Heart left ventricle (tissue), 16 donors: ENCODE data around the gene SEZ6L2. TPM values are rescaled to one million over a fixed set of nuclear protein-coding genes. Genes with fewer than 3 reads are reported as not detected.
A peak's percentile ranks its signal among the peaks of the same experiment; 100 is the strongest.
"Not testable (repeated sequence)": the region's sequence is repeated elsewhere in the genome, so short reads cannot be mapped to it uniquely, and the experiment has no call there.

ENCODE experiments used
- ATAC-seq, 4 donors: fragments of 200-7000 bp; cut with Tn5 transposase; one replicate each; pipeline ENCODE4 v1.9.1; 2020 to 2022; ENCODE audit warnings: moderate library complexity in 4 of 4, mild to moderate bottlenecking in 3 of 4, moderate number of reproducible peaks in 1 of 4
- DNase-seq, 5 donors: peaks; one replicate each; pipeline ENCODE4 v3.0.0-alpha.2; 2020
- H3K27ac ChIP-seq, 12 donors: fragments of 200-600 bp; sonication (generic) in 4 of 12; one replicate each; pipeline versions ENCODE4 v1.5.0 to v1.8.0; 2016 to 2022; ENCODE audit warnings: mild to moderate bottlenecking in 2 of 12
- H3K27me3 ChIP-seq, 9 donors: fragments of 200-600 bp; sonication (generic) in 2 of 9; one replicate each; pipeline versions ENCODE4 v1.5.1 to v1.8.0; 2016 to 2022; ENCODE audit warnings: mild to moderate bottlenecking in 3 of 9
- H3K36me3 ChIP-seq, 9 donors: fragments of 200-600 bp; sonication (generic) in 2 of 9; one replicate each; pipeline versions ENCODE4 v1.5.0 to v1.8.0; 2018 to 2022; ENCODE audit warnings: mild to moderate bottlenecking in 2 of 9
- H3K4me1 ChIP-seq, 12 donors: fragments of 200-600 bp; sonication (generic) in 4 of 12; one replicate each; pipeline versions ENCODE4 v1.5.0 to v1.8.0; 2016 to 2022; ENCODE audit warnings: mild to moderate bottlenecking in 3 of 12
- H3K4me3 ChIP-seq, 12 donors: fragments of 200-600 bp; sonication (generic) in 4 of 12; one replicate each; pipeline versions ENCODE4 v1.5.0 to v1.8.0; 2017 to 2022; ENCODE audit warnings: mild to moderate bottlenecking in 9 of 12, moderate library complexity in 4 of 12
- H3K9me3 ChIP-seq, 12 donors: fragments of 200-600 bp; sonication (generic) in 4 of 12; one replicate each; pipeline versions ENCODE4 v1.5.0 to v1.8.0; 2016 to 2022; ENCODE audit warnings: mild to moderate bottlenecking in 1 of 12
- CTCF ChIP-seq, 12 donors: fragments of 200-600 bp; sonication (generic) in 4 of 12; IDR thresholded peaks; one replicate each; pipeline versions ENCODE4 v1.5.0 to v1.8.0; 2018 to 2022; ENCODE audit warnings: antibody characterized with exemption in 12 of 12, mild to moderate bottlenecking in 5 of 12
- POLR2A ChIP-seq, 2 donors: fragments of 450-650 bp; IDR thresholded peaks; one replicate each; pipeline ENCODE4 v1.6.1; 2017; ENCODE audit warnings: antibody characterized with exemption in 2 of 2, mild to moderate bottlenecking in 2 of 2, moderate library complexity in 2 of 2
- WGBS, 4 donors: extraction: QIAGEN DNeasy Blood & Tissue Kit in 2 of 4; methylation state at CpG; one replicate each; pipeline versions ENCODE4 v1.1.5 to v1.1.7; 2013 to 2018; 5-methylcytosine and 5-hydroxymethylcytosine counted together
- intact Hi-C, 10 donors: fragments of 100-400 bp; cut with DNase I; formaldehyde crosslinking; loops; one replicate each; pipeline versions ENCODE4 v1.11.1 to v1.14.2; 2022
- polyA plus RNA-seq, 2 donors: library from polyadenylated mRNA; stranded (reverse); fragments of 200-250 nt; gene quantifications; one replicate each; pipeline ENCODE4 v1.2.3, GENCODE V29; 2013
- total RNA-seq, 9 donors: library from RNA; depleted of rRNA in 2 of 9; stranded (reverse); fragments of >200 nt in 2 of 9; fragmentation: NEBNext Ultra II Directional in 3 of 9; extraction: Animal tissue kit (Norgen Biotek cat#: 25700) in 3 of 9; gene quantifications; one replicate each; pipeline versions ENCODE4 v1.1.0 to v1.2.4, GENCODE V29; 2016 to 2023
- donor health status: ischemic (EF 13 %, LVEDD 7.1; RV severe dilation, severe dysfunction).
- donor health status: healthy with polysubstance abuse.
- donor health status: DM: no; HTN: yes; CAD: no.
- donor health status: DM: no; HTN: no; CAD: no.
- donor health status: ischemic (EF 25% LVEDD 6.9; RV normal size, moderate dysfunction).
- donor health status: ischemic (EF 25% LVEDD 5.7; RV mildly dilated, moderate dysfunction).
- donor health status: healthy.
- donor health status: DM: yes; HTN: yes; CAD: no.
- donor health status: ischemic (EF 35%, LVEDD 5.7; RV mildly dilated, moderate dysfunction).
- donor health status: nonischemic (EF 11% LVEDD 7.7; RV severe dilation, severe dysfunction).
- donor health status: DM: yes; HTN: yes; CAD: no.
- donor health status: PGD.
- donor health status: ischemic (EF 29% LVEDD 5.4; RV normal size, mild dysfunction).
- donor health status: nonischemic (EF 23%, LVEDD 6.1; RV moderate dilation, normal function).

Gene SEZ6L2
- total and polyA plus RNA-seq, 11 donors: 0.15 to 8.9 (median 1.1) TPM; not detected in 1

GRCh38 chr16:29894352-29894751 is 5.0 kb downstream of the SEZ6L2 start:
- DNase-seq (no peak), ATAC-seq (no peak)
- Histone ChIP-seq H3K36me3 (no peaks in the 10 kb centered on the region), H3K4me3 (no peak overlapping the region), H3K4me1 (peaks cover 0 to 7% (median 0%) of the 10 kb centered on the region in 12 donors), H3K27me3 (peaks cover 6 to 27% (median 19%) of the 10 kb centered on the region in 9 donors), H3K9me3 (no peaks in the 10 kb centered on the region), H3K27ac (no peak overlapping the region)
- TF ChIP-seq CTCF (IDR thresholded peaks at IDR 0.05) (no peak), POLR2A (IDR thresholded peaks at IDR 0.05) (no peak)
- intact Hi-C loops: loop anchor here in 1 of 10 donors (5.0 kb wide), 1 partner anchor 48 kb away; no protein-coding TSS in a partner anchor
- 70 to 80% (median 76%) methylated on average over 4 of the region's 4 CpGs for WGBS, 4 donors

- Histone ChIP-seq H3K4me3 (no peak overlapping the region), H3K36me3 (no peaks in the 10 kb centered on the region), H3K27me3 (peaks cover 6 to 21% (median 14%) of the 10 kb centered on the region in 9 donors), H3K27ac (no peak overlapping the region), H3K9me3 (no peaks in the 10 kb centered on the region), H3K4me1 (no peaks in the 10 kb centered on the region)
- DNase-seq: no peak
- intact Hi-C loops: loop anchor here in 1 of 10 donors (5.0 kb wide), 1 partner anchor 49 kb away; no protein-coding TSS in a partner anchor
- no peak for ATAC-seq
- 89 to 95% (median 93%) methylated on average over 3 of the region's 3 CpGs for WGBS, 4 donors
- TF ChIP-seq CTCF (IDR thresholded peaks at IDR 0.05) (no peak), POLR2A (IDR thresholded peaks at IDR 0.05) (no peak)
Measured at GRCh38 chr16:29893553-29893952, 5.8 kb downstream of the SEZ6L2 start.

GRCh38 chr16:29892458-29892813 is 6.9 kb downstream of the SEZ6L2 start:
- ATAC-seq: no peak
- TF ChIP-seq CTCF (IDR thresholded peaks at IDR 0.05) (no peak), POLR2A (IDR thresholded peaks at IDR 0.05) (no peak)
- no peak overlapping the region for H3K4me3 ChIP-seq
- peaks cover 0 to 9% (median 3%) of the 10 kb centered on the region in 9 donors for H3K27me3 ChIP-seq
- whole genome bisulfite sequencing, 4 donors: 89 to 96% (median 90%) methylated on average over 6 of the region's 6 CpGs
- H3K4me1 ChIP-seq: no peaks in the 10 kb centered on the region
- no peak for DNase-seq
- H3K9me3 ChIP-seq: no peaks in the 10 kb centered on the region
- intact Hi-C loops: loop anchor here in 1 of 10 donors (5.0 kb wide), 1 partner anchor 50 kb away; no protein-coding TSS in a partner anchor
- no peak overlapping the region for H3K27ac ChIP-seq
- no peaks in the 10 kb centered on the region for H3K36me3 ChIP-seq

- Histone ChIP-seq H3K4me1 (no peaks in the 10 kb centered on the region), H3K27ac (no peak overlapping the region), H3K4me3 (no peak overlapping the region), H3K9me3 (no peaks in the 10 kb centered on the region), H3K27me3 (peaks cover 0 to 3% (median under 1%) of the 10 kb centered on the region in 9 donors), H3K36me3 (no peaks in the 10 kb centered on the region)
- DNase-seq (no peak), ATAC-seq (peak in 1 of 4 donors; percentile 39)
- intact Hi-C loops: loop anchor here in 1 of 10 donors (5.0 kb wide), 1 partner anchor 51 kb away; no protein-coding TSS in a partner anchor
- no peak for TF ChIP-seq POLR2A (IDR thresholded peaks at IDR 0.05)
- TF ChIP-seq CTCF (IDR thresholded peaks at IDR 0.05): no peak
- 71 to 76% (median 73%) methylated on average over 10 of the region's 10 CpGs for WGBS, 4 donors
Measured at GRCh38 chr16:29891525-29892457, 7.6 kb downstream of the SEZ6L2 start.

GRCh38 chr16:29889372-29889771 is 10.0 kb downstream of the SEZ6L2 start:
- not testable (repeated sequence) for H3K36me3 ChIP-seq, ATAC-seq, H3K4me3 ChIP-seq, H3K9me3 ChIP-seq, H3K4me1 ChIP-seq, H3K27ac ChIP-seq, DNase-seq, H3K27me3 ChIP-seq
- WGBS, 4 donors: 81 to 95% (median 94%) methylated on average over 3 of the region's 3 CpGs
- intact Hi-C loops: loop anchor here in 1 of 10 donors (10.0 kb wide), 1 partner anchor 55 kb away; no protein-coding TSS in a partner anchor
